HFF-Myc (cell line): ENCODE data around the gene HLA-A.
"Not testable (repeated sequence)": the region's sequence is repeated elsewhere in the genome, so short reads cannot be mapped to it uniquely, and the experiment has no call there.

ENCODE experiments used
- DNase-seq: peaks from one replicate; pipeline ENCODE4 v3.0.0-alpha.2; 2011; ENCODE audit warnings: low read depth; ENCODE audit errors: extremely low read depth
- H3K4me3 ChIP-seq: replicated peaks from 2 replicates; pipeline ENCODE4 v1.5.1; 2011; ENCODE audit warnings: low read depth, mild to moderate bottlenecking, control low read depth, low read length
- TF ChIP-seq, protein P1 (sequence below): IDR thresholded peaks from 2 replicates; pipeline ENCODE4 v1.5.1; 2012; ENCODE audit warnings: mild to moderate bottlenecking, low read depth, low read length, control low read depth; ENCODE audit errors: missing control alignments

Gene HLA-A

DNA sequence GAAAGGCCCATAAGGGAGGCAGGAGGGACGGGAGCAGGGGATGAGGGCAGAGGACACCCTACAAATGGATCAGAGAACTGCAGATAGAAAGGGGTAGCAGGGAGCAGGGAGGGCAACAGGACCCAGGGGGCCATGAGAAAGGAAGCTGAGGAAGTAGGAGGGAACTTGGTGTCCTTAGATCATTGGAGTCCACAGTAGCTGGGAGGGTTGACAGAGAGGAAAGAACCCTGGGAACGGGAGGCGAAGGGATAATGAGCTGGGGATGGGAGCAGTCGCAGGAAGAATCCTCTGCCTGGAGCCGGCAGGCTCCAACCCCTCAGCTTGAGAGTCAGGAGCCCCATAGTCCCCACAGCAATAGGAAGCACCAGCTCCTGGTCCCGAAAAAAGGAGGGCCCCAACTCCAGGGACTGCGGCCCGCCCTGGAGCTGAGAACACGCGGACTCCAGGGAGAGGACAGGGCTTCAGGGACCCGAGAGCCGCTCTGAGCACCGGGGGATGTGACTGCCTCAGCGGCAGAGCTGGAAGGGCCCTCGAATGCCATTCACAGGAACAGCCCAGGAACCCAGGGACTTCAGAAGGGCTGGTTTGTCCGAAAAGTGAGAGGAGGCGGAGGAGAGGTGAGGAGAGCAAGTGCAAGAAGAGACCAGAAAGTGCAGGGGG is 32.7 kb downstream of the HLA-A start:
- TF ChIP-seq, protein P1, sequence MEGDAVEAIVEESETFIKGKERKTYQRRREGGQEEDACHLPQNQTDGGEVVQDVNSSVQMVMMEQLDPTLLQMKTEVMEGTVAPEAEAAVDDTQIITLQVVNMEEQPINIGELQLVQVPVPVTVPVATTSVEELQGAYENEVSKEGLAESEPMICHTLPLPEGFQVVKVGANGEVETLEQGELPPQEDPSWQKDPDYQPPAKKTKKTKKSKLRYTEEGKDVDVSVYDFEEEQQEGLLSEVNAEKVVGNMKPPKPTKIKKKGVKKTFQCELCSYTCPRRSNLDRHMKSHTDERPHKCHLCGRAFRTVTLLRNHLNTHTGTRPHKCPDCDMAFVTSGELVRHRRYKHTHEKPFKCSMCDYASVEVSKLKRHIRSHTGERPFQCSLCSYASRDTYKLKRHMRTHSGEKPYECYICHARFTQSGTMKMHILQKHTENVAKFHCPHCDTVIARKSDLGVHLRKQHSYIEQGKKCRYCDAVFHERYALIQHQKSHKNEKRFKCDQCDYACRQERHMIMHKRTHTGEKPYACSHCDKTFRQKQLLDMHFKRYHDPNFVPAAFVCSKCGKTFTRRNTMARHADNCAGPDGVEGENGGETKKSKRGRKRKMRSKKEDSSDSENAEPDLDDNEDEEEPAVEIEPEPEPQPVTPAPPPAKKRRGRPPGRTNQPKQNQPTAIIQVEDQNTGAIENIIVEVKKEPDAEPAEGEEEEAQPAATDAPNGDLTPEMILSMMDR: no peak
- DNase-seq: no peak
- peak overlapping the region; percentile 49; the same call in 1 of the 2 replicates for H3K4me3 ChIP-seq

DNA sequence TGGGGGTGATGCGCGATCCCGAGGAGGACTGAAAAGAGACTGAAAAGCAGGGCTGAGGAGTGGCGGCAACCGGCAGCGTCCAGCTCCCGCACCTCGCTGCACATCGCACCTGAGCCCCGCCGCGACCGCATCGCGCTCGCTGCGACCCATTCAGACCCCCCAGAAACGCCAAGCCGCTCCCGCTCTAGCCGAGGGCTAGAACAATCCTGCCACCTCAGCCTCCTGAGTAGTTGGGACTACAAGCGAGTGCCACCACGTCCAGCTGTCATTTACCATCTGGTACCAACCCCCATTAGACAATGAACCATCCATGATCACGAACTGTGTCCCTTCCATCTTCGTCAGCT is 33.2 kb downstream of the HLA-A start:
- DNase-seq: no peak
- TF ChIP-seq, protein P1: no peak
- H3K4me3 ChIP-seq: peak overlapping the region; percentile 49

DNA sequence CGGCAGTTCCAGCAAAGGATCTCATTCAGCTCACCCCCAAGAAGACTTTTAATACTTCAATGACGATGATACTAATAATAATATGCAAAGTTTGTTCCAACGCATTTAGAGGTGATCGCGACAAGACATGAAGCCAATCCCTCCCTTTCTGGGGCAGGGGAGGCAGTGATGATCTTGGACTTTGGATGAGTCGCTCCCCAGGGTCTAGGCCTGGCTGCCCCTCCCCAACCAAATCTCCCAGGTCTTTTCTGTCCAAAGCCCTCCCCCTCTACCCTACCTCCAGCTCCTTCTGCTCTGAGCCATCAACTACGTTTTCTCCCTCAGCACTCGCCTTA is 33.9 kb downstream of the HLA-A start:
- TF ChIP-seq, protein P1: no peak
- H3K4me3 ChIP-seq: peak overlapping the region; percentile 49
- no peak for DNase-seq

DNA sequence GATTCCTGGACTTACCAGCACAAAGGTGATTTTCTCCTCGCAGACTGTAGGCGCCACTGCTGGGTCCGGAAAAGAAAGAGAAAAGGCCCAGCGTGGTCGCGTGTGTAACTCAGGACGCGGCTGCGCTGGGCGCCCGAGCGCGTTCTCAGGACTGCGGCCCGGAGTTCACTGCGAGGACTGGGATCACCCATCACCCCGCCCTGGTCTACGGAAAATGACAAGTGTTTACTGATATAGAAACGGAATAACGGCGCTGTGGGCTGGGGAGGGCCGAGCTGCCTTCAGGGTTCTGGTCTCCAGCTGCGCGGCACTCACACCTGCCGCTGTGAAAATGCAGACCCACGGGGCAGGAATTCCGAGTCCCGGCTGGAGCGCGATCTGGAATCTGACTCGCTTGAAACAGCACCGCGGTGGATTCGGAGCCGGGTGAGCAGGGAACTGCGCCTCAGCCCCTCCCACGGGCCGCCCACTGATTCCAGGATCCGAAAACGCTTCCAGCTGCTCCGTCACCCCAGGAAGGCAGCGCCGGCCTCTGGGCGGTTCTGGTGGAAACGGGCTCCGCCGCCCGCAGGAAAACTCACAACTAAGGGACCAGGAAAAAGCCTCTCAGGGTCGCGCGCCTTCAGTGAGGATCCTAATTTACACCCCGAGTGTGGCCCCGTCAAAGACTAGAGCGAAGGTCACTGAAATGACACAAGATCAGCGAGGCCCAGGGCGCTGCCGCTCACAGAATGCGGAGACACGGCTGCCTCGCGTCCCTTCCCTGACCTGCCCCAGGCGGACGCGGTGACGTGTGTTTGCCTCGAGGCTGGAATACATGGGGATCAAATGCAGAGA is 34.5 kb downstream of the HLA-A start:
- no peak for DNase-seq
- TF ChIP-seq, protein P1: peak; percentile 14
- H3K4me3 ChIP-seq: peak overlapping the region; percentile 49

DNA sequence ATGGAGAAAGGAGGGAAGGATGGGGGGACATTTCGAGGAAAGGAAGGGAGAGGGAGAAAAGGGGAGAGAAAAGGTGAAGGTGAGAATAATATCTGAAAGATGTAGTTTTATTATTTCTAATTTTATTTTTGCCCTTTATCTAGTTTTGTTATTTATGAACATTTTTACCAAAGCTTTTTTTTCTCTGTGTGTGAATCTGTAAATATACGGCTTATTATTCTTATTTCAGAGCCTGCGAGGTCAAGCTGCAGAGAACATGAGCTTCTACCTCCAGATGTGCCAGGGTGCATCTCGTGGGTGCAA is 35.0 kb downstream of the HLA-A start:
- H3K4me3 ChIP-seq: peak overlapping the region; percentile 49
- DNase-seq: no peak
- TF ChIP-seq, protein P1: no peak

DNA sequence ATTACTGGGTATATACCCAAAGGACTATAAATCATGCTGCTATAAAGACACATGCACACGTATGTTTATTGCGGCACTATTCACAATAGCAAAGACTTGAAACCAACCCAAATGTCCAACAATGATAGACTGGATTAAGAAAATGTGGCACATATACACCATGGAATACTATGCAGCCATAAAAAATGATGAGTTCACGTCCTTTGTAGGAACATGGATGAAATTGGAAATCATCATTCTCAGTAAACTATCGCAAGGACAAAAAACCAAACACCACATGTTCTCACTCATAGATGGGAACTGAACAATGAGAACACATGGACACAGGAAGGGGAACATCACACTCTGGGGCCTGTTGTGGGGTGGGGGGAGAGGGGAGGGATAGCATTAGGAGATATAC is 37.7 kb downstream of the HLA-A start:
- DNase-seq, H3K4me3 ChIP-seq: not testable (repeated sequence)

DNA sequence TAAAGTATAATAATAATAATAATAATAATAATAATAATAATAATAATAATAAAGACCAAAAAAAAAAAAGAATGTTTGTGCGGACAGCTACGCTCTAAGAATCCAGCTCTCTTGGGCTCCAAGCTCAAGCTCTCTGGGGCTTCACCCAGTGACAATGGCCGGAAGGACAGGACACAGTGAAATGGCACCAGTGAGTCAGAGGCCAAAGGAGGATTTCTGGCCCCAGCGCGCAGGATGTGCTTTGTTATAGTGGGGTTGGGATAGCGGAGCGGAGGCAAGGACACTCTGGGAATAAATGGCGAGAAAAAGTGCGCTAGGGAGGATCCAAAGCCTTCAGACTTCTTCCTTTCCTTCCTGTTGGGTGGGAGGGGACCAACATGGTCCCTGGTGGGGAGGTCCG is 38.2 kb downstream of the HLA-A start:
- no peak for DNase-seq
- no peak overlapping the region for H3K4me3 ChIP-seq
- TF ChIP-seq, protein P1: no peak
